Mucosa of stomach (tissue), 1 donor: ENCODE measurements around the gene TEX30.

Experiments used
- H3K27me3 ChIP-seq: one replicate; pipeline ENCODE4 v1.7.0; 2013; ENCODE audit warnings: mild to moderate bottlenecking, low read length; ENCODE audit not compliant: control insufficient read depth, insufficient read depth
- H3K36me3 ChIP-seq: one replicate; pipeline ENCODE4 v1.7.0; 2013; ENCODE audit warnings: low read length; ENCODE audit not compliant: control insufficient read depth, insufficient read depth
- H3K4me1 ChIP-seq: one replicate; pipeline ENCODE4 v1.7.0; 2013; ENCODE audit warnings: mild to moderate bottlenecking, low read length; ENCODE audit not compliant: control insufficient read depth, insufficient read depth
- H3K4me3 ChIP-seq: one replicate; pipeline ENCODE4 v1.7.0; 2013; ENCODE audit warnings: low read length
- H3K9ac ChIP-seq: one replicate; pipeline ENCODE4 v1.7.0; 2013; ENCODE audit warnings: mild to moderate bottlenecking, low read length, moderate library complexity
- H3K9me3 ChIP-seq: one replicate; pipeline ENCODE4 v1.7.0; 2013; ENCODE audit warnings: mild to moderate bottlenecking, low read length, moderate library complexity; ENCODE audit not compliant: control insufficient read depth
- donor health status: Pancreatic carcinoma.

The TEX30 gene

GRCh38 chr13:102742506-102742905 lies 31.1 kb downstream of the TEX30 start:
- no peak overlapping the region for H3K9ac ChIP-seq
- H3K27me3 ChIP-seq = no peaks in the 10 kb centered on the region
- no peaks in the 10 kb centered on the region for H3K4me1 ChIP-seq
- H3K36me3 ChIP-seq = no peaks in the 10 kb centered on the region
- no peaks in the 10 kb centered on the region for H3K9me3 ChIP-seq
- H3K4me3 ChIP-seq = no peak overlapping the region

- Histone ChIP-seq H3K36me3 (no peaks in the 10 kb centered on the region), H3K27me3 (no peaks in the 10 kb centered on the region), H3K9ac (no peak overlapping the region), H3K9me3 (no peaks in the 10 kb centered on the region), H3K4me1 (no peaks in the 10 kb centered on the region), H3K4me3 (no peak overlapping the region)
Observed at GRCh38 chr13:102742101-102742500, 31.5 kb downstream of the TEX30 start.

DNA sequence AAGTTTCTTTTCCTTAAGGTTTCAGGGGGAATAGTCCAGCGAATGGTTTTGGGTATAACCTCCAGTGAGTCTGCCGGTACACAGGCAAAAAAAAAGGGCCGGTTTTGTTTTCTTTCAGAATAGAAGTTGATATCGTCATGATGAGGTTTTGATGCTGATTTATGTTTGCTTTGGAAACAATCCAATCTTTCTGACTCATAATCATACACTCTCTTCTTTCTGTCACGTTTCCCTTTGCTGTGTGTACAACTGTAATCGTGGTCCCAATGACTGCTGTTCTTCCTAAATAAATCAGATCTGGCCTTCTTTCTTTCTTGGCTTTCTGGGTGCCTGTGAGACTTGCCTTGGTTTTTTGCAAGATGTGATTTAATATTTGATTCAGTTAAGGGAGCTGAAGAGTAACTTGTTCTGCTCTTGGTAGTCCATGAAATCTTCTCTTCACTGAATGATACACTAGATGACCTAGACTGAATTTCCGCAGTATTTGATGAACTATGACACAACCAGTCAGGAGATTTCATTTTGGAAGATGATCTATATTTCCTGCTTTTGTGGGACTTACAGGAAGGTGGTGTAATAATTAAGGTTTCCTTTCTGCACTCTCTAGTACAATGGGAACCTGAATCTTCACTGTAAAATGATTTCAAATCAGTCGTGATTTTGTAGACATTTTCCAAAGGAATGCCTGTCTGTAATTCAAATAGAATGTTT lies 43.9 kb downstream of the TEX30 start:
- Histone ChIP-seq H3K27me3 (no peaks in the 10 kb centered on the region), H3K9me3 (no peaks in the 10 kb centered on the region), H3K9ac (no peak overlapping the region), H3K4me3 (no peak overlapping the region), H3K4me1 (no peaks in the 10 kb centered on the region), H3K36me3 (no peaks in the 10 kb centered on the region)

DNA sequence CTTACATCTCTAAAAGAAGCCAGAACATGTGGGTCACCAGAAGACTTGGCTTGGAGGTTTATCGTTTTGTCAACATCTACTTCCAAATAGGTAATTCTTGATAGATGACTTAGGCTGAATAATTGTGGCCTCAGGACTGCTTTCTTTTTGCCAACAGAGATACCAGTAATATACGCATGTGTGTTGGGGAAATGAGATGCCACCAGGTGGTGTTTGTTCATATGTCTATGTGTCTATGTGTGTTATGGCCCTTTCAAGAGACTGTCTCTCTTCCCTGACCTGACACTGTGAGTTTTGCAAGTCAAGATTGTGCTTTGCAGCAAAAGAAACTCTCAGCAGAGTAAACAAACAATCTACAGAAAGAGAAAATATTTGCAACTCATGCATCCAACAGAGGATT lies 47.2 kb downstream of the TEX30 start:
- Histone ChIP-seq H3K9ac (no peak overlapping the region), H3K36me3 (no peaks in the 10 kb centered on the region), H3K9me3 (no peaks in the 10 kb centered on the region), H3K4me1 (no peaks in the 10 kb centered on the region), H3K27me3 (no peaks in the 10 kb centered on the region), H3K4me3 (no peak overlapping the region)

- H3K4me1 ChIP-seq = no peaks in the 10 kb centered on the region
- no peak overlapping the region for H3K4me3 ChIP-seq
- no peaks in the 10 kb centered on the region for H3K9me3 ChIP-seq
- no peaks in the 10 kb centered on the region for H3K27me3 ChIP-seq
- H3K36me3 ChIP-seq = no peaks in the 10 kb centered on the region
- H3K9ac ChIP-seq = no peak overlapping the region
Observed at GRCh38 chr13:102724923-102725322, 48.7 kb downstream of the TEX30 start.

DNA sequence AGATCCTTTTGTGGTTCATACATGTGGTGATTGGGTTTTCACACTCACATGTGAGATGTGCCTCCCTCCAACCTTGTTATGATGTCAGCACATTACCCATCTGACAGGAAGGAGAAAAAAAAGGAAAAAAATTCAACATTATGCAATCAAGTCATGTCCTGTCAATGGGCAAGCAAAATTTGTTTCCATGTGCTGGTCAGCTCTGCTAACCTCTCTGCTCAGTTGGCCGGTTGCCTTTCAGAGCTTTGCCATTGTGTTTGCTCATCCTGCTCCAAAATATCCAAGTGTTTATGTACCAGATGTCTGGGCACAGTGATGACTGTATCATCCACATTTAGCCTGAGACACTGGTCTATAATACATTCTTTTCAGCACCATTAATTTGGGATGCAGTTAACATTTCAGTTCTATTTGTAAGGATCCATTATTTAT lies 51.8 kb downstream of the TEX30 start:
- no peaks in the 10 kb centered on the region for H3K36me3 ChIP-seq
- no peak overlapping the region for H3K4me3 ChIP-seq

DNA sequence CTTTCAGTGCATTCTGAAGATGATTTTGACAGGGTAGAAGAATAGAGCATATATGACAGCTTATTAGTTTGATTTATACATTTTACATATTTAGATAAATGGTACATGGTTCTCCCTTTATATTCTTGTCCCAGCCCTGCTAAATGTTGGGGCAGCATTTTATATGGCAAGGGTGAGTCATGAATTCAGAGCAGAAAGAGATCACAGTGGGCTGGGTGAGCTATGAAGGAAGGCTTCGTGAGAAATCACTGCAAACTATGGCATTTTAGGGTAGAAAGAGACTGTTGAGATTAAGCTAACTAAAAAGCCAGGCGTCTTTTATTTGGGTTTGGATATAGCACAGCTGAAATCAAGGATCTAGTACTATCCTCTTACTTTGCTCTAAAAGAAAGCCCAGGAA lies 54.8 kb downstream of the TEX30 start:
- H3K4me1 ChIP-seq = no peaks in the 10 kb centered on the region
- no peaks in the 10 kb centered on the region for H3K9me3 ChIP-seq
- no peaks in the 10 kb centered on the region for H3K36me3 ChIP-seq
- H3K4me3 ChIP-seq = no peak overlapping the region
- H3K9ac ChIP-seq = no peak overlapping the region
- no peaks in the 10 kb centered on the region for H3K27me3 ChIP-seq

More for the DNA sequence above, 51.8 kb downstream of the TEX30 start:
- H3K27me3 ChIP-seq = no peaks in the 10 kb centered on the region
- H3K9ac ChIP-seq = no peak overlapping the region
- H3K9me3 ChIP-seq = no peaks in the 10 kb centered on the region
- H3K4me1 ChIP-seq = no peaks in the 10 kb centered on the region
